ENCODE data around the gene CD300C.
"Not testable (repeated sequence)": the region's sequence is repeated elsewhere in the genome, so short reads cannot be mapped to it uniquely, and the experiment has no call there.

Gene CD300C

DNA sequence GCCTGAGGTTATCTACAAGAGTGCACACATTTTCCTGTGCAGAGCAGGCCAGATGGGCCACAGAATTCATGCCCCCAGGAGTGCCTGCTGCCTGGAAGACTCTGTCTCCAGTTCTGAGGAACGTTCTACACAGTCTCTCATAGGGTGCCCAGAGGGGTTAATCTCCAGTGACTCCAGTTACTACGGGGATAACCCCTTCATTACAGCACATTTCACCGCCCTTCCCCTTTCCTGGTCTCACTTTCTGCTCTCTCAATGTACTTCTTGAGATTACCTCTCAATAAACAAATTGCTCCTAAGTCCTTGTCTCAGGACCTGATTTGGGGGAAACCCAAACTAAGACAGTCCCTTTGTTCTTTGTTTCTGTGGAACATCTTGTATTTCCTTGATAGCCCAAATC is 15.7 kb upstream of the CD300C start:
- DNase-seq, result no peak

DNA sequence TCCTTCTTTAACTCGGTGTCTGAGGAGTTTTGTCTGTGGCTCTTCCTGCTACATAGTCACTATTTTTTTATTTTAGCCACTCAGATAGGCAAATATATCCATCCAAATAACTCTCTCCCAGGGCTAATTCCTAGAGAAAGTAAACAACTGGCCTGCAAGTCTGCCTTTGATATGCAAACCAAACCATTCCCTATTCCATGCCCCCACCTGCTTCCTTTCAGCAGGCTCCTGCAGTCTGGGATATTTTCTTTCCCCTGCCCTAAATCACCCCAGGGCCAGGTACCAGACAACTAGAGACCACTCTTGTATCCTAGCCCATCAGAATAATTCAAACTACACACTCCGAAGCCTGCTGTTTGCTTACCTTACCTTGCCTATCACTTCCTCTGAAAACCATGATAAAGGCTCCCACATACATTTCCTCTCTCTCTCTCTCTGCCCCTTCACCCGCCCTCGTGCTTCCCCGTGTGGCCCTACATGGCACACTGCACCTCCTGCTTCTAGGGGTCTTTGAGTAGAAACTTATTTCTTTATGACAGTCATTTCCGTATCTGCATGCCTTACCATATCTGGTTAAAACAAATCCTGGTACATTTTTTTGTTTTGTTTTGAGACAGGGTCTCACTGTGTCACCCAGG is 13.1 kb upstream of the CD300C start:
- no peak for DNase-seq

DNA sequence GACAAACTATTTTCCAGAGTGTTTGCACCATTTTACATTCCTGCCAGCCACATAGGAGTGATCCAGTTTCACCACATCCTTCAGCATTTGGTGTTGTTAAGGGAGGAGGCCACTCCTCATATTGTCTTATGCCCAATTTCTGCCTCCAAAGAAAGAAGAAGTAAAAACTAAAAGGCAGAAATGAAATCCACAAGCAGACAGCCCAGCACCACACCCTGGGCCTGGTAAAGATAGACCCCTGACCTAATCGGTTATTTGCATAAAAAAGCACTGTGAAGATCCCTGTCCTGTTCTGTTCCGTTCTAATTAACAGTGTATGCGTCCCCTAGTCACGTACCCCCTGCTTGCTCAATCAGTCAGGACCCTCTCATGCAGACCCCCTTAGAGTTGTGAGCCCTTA is 12.5 kb upstream of the CD300C start:
- DNase-seq, result not testable (repeated sequence)

DNA sequence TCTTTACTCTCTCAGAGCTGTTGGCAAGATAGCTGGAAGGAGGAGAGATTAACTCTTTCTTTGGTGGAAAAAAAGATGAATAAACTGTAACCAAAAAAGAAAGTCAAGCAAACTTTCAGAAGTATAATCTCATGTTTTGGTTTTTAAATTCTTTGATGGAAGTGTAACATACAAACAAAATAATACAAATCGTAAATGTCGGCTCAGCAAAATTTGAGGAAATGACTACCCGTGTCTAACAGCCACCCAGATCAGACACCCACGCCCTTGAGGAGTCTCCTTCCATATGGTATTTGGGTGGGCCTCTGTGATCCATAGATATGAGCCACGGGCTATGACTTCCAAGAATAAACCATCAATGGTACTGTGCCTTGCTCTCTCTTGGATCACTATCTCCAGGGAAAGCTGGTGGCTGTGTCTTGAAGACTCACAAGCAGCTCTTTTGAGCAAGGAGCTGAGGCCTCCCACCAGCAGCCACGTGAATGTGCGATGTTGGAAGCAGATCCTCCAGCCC is 9.6 kb upstream of the CD300C start:
- no peak for DNase-seq

DNA sequence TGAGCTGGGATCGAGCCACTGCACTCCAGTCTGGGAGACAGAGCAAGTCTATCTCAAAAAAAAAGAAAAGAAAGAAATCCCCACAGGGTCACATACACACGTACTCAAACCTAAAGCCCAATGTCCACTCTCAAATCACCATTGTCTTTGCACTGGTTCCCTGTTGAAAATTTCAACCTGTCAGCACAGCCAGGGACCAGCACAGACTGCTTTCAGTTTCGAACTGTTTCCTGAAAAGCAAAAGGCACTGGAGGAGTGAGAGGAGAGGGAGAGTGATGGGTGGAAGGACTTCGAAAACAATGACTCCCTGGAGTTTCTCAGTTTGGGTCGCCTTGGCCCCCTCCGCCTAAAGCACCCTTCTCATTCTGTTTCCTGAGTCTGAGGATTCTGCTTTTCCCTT is 9.0 kb upstream of the CD300C start:
- DNase-seq, result no peak

DNA sequence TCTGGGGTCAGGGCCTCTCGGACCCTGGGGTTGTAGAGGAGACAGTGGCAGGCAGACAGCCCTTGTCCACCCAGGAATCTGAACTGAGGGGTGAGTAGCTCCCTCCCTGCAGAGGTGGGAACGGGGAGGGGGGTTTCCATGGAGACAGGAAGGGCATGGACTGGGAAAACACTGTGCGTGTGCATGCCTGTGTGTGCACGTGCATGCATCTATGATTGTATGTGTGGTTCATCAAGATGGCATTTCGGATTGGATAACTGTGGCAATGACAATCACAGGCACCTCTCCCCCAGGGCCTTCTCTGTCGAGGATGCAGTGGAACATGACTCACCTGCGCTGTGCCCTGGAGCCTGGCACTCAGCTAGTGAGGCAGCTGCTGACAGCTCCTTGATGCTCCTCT is 6.1 kb upstream of the CD300C start:
- no peak for DNase-seq

DNA sequence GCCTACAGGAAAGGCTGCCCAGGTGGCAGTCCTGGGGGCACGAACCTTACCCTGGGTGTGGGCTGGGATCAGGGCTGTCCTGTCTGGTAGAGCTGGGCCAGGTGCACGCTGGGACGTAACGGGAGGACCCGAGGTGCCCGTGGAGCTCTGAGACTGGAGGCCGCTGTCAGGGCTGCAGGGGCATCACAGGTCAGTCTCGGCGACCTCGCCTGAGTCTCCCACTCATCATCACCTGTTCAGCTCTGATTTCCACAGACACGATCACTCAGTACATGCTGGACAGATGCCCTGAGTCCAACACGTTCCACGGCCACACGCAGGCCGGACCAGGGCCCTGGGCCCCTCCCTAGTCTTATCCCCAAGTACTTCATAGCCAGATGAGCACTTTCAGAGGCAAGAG is 4.7 kb upstream of the CD300C start:
- no peak for DNase-seq

DNA sequence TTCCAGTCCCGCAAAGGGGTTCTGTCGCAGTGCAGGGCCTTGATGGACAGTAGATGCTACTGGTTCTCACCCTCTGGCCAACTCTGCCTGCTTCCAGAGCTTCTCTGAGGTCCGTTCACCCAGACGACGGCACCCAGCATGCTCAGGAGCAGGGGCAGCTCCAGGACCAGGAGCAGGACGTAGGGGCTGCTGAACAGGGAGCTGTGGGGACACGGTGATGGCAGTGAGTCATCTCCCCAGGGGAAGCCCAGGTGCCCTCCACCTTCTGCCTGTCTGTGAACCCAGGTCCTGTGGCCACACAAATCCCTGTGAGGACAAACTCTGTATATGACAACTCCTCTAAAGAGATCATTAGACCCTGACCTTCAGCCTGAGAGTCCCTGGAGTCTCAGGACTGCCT is 3.4 kb upstream of the CD300C start:
- no peak for DNase-seq

DNA sequence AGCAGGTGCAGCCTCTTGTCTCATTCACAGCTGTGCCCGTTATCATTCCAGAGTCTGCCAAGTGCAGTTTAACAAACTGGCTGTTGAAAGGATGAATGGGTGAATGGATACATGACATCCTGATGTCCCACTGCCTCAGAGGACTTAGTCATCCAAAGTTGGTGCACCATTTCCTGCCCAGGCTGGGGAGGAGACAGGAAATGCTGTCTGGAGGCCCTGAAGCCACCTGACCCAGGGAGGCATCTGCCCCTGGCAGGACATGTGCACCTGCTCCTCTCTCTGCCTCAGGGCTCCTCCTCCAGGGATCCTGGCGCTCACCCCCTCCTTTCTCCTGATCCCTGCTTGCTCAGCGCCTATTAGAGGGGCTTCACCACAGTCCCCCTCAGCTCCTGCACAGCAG is 1.8 kb upstream of the CD300C start:
- DNase-seq, result no peak

DNA sequence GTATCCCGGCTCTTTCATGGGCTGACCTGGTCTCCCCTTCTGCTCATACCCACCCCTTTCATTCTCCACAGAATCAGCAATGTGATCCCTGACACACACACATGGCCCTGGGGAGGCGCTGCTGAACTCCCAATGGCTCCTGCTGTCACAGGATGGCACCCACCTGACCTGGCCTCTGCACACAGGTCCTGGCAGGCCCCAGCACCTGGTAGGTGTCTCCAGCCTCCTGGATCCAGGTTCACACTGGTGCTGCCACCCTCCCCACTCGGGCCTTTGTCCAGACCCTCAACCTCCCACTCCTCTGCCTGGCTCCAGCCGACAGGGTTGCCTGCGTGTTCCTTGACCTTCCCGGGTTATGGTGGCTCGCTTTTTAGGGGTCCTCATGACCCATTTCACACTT is 1.3 kb upstream of the CD300C start:
- no peak for DNase-seq

DNA sequence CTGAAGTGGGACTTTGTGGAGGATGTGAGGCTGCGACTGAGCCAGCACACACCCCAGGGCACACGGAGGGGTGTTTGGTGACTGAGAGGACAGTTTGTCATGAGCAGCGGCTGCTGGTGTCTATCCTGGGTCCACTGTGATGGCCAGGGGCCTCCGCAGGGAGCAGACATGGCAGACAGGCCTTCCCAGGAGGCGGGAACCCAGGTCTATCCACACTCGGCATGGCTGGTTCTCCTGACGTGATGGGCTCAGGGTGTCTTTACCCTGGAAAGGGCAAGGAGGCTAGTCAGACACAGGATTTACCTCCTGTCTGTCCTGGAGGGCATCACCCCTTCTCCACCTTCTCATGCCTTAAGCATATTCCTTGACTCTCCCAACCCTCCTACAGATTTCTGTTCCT is 671 bp upstream of the CD300C start:
- DNase-seq, result no peak

DNA sequence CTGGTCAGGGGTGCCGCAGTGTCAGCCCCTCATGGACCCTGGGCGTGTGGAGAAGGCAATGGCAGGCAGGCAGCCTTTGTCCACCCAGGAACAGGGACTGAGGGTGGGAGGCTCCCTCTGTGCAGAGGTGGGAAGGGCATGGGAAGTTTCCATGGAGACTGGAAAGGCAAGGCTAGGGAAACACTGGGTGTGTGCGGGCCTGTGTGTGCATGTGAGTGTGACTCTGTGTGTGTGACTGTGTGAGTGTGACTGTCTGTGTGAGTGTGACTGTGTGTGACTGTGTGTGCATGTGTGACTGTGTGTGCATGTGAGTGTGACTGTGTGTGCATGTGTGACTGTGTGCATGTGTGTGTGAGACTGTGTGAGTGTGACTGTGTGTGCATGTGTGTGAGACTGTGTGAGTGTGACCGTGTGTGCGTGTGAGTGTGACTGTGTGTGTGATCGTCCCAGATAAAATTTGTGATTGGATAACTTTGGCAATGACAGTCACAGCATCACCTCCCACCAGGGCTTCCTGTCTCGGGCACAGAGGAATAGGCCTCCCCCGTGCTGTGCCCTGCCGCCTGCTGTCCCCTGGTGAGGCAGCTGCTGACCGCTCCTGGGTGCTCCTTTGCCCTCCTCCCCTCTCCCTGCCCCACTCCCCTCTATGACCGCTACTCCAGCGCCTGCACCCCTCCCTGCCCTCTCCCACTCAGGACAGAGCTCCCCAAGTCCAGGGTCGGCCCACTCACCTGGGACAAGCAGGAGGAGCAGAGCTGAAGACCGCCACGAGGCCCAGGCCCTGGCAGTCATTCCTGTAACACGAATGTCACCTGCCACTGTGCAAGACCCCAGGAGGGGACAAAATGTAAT is 698 bp downstream of the CD300C start:
- DNase-seq, result no peak

DNA sequence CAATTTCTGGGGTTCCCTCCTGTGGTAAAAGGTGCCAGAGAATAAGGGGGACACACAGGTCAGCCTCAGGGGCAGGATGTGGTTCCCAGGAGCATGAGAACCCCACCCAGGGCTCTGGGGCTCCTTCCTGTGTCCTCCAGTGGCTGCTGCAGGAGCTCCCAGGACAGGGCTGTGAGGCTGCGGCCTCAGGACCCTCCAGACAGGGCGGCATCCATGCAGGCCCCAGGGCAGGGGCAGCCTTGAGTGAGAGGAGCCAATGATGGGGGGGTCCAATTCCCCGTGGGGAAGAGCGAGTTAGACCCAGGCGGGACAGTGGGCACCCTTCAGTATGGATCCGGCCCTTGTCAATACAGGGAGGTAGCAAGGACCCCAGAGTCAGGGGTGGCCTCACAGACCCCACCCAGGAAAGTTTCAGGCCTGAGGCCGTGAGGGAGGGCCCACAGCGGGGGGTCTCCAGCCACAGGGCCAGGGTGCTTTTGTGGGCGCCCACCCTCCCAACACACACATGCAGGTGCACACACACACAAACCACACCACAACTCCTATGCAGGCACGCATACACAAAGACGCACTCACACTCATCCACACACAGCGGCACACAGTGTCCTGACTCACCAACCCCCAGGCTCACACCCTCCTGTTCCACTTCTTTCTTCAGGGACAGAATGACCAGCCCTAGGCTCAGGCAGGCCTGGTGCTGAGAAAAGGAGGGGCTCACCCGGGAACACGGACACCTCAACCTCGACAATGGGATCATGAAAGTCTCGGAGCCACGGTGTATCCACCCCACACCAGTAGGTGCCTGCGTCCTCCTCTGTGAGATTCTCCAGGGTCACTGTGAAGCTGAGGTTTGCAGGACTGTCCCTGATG is 1.8 kb downstream of the CD300C start:
- DNase-seq, result no peak

DNA sequence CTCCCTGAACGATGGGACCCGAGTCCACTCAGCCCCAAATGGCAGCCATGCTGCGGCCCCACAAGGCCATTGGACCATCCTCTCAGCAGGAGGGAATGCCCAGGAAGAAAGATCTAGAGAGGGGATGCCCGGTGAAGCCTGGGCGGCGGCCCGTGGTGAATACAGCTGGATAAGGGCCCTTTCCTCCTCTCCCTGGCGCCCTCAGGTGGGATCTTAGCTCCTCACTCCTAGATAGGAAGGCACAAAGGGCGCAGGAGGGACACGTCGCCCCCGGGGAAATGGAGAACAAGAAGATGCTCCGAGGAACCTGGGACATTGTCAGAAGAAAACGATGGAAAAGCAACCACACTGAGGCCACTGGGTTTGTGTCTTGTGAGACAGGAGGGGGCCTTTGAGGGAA is 2.5 kb downstream of the CD300C start:
- no peak for DNase-seq

DNA sequence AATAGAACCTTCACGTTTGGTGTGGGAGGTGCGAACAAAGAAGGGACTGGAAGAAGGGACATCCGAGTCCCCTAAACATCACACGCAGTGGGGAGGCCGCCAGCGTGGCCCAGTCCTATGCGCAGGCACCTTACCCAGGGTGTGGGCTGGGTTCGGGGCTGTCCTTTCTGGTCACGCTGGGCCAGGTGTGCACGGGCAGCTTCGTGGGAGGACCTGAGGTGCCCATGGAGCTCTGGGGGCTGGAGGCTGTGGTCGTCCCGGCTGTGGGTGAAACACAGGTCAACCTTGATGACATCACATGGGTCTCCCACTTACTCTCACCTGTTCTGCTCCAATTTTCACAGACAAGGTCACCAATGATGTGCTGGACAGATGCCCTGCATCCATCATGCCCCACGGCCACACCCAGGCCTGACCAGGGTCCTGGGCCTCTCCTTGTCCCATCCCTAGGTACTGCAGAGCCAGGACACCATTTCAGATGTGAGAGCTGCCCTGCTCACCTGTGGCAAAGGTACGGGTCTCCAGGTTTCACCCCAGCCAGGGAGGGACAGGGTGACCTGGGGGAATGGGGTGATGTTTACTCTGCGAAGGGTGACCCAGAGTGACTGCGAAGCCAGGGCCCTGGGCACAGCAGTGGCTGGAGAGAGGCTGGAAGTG is 3.1 kb downstream of the CD300C start:
- no peak for DNase-seq

DNA sequence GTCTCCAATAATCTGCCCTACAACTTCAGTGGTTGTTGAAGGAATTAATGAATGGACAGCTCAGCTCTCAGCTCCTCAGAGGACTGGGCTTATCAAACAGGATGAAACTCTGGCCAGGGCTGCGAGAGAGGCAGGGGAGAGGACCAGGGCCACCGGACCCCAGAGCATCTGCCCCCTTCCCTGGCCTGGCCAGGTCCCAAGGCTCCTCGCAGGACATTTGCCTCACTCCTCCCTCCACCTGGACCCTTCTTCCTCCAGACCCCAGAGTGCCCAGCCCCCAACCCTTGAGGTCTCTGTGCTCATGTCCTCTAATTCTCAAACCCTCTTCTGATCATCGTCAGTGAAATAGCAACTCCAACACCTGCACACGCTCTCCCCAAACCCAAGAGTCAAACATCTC is 3.7 kb downstream of the CD300C start:
- DNase-seq, result no peak

DNA sequence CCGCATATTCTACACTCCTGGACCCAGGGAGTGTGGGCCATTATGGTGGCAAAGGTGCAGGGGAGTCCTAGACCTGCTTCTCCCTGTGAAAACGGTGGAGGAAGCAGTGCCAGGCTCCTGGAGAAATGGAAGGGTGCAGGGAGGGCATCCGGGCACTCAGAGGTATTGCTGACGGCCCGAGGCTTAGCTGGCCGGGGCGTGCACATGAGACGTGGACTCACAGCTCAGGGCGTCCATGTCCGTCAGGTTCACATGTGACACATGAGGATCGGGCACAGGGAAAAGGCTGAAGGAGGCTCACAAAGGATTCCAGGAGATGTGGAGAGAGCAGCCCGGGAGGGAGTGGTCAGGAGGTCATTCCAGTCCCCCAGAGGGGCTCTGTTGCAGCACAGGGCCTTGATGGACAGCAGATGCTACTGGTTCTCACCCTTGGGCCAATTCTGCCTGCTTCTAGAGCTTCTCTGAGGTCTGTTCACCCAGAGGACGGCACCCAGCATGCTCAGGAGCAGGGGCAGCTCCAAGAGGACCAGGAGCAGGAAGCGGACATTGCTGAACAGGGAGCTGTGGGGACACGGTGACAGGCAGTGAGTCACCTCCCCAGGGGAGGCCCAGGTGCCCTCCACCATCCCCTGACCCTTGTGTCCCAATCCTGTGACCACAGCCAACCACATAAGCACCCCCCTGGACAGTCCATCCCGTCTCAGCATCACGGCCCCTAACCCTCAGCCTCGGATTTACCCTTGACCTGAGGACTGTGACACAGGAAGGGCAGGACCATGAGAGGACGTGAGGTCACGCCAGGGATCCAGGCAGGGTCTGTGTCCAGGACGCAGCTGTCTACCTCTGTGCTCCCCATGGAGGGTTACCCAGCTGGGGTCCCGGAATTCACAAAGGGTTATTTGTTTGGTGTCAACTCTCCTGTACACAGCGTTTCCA is 4.5 kb downstream of the CD300C start:
- no peak for DNase-seq

DNA sequence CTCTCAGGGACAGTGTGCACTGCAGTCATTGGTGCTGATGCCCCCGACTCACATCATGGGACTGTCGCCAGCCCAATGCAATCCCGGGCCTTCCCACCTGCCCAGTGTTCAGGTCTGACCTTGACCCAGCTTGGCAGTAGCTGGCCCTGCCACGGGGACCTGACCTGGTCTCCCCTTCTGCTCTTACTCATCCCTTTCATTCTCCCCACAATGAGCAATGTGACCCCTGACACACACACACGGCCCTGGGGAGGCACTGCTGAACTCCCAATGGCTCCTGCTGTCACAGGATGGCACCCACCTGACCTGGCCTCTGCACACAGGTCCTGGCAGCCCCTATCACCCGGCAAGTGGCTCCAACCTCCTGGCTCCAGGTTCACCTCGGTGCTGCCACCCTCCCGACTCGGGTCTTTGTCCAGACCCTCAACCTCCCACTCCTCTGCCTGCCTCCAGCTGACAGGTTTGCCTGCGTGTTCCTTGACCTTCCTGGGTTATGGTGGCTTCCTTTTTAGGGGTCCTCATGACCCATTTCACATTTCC is 6.6 kb downstream of the CD300C start:
- DNase-seq, result no peak

DNA sequence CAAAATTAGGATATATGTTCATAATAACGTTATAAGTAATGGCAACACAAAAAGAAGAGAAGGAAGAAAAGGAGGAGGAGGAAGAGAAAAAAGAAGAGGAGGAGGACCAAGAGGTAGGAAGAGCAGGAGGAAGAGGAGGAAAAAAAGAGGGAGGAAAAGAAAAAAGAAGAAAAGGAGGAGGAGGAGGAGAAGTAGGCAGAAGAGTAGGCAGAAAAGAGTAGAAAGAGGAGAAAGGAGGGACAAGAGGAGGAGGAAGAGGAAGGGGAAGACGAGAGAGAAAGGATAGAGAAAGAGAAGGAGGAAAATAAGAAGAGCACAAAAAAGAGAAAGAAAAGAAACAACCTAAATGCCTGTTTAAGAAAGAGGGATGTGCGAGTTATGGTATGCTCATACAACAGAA is 9.0 kb downstream of the CD300C start:
- DNase-seq, result no peak

DNA sequence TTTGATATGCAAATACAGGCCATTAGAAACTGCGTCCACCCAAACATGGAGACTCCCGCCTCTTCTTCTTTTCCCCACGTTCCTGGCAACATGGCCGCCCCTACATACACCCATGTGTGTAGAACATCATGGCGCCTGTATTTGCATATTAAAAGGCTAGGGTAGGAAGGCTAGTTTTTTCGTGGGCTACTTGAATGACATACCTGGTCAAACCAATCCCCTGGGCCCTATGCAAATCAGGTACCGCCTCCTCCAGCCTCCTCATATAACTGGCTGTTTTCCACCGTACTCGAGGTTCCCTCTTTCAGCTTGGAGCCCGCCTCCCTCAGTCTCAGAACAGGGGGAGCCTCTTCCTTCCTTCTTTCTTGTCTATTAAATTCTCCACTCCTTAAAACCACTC is 13.8 kb downstream of the CD300C start:
- DNase-seq, result peak; percentile 26

DNA sequence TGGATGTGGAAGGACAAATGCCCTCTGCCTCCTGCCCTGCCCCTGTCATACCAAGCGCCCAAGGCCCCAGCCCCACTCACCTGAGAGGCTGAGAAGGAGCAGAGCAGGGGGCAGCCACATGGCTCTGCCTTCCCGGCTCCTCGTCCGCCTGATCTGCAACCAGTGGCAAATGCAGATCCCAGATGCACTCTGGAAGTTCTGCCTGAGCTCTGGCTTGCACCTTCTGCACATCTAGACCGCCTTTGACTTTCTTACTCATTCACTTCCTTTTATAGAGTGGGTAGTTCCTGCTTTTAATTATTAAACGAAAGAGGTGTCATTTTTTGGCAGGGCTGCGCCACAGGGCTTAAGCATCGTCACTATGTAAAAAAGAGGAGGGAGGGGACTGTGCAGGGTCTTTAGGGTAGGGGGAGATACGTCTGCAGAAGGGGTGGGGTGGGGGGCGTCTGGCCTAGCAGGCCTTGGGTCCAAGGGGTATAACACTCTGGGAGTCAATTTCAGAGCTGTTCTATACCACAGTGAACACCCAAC is 14.6 kb downstream of the CD300C start, which contains the start of gene CD300LB:
TSS of gene CD300LB (minus strand) at position 245 of the 531 bp plus-strand sequence. CDS start at position 120, 125 bp downstream.
- peak; percentile 41 for DNase-seq
